Measurements from ENCODE around the gene SPRN.
"Not testable (repeated sequence)": the region's sequence is repeated elsewhere in the genome, so short reads cannot be mapped to it uniquely, and the experiment has no call there.

Gene SPRN

GRCh38 chr10:133377818-133378250 lies 46.6 kb downstream of the SPRN start:
- H3K27me3 ChIP-seq (ENCODE audit: insufficient read depth, poor library complexity, severe bottlenecking), result peaks cover 4% of the 10 kb centered on the region
- no peak overlapping the region for H3K27ac ChIP-seq (replicated peaks)
- TF ChIP-seq SPI1 (IDR thresholded peaks at IDR 0.05; ENCODE audit: borderline replicate concordance, low read depth) (no peak), REST (IDR thresholded peaks at IDR 0.05; ENCODE audit: insufficient replicate concordance, low read depth) (no peak), CTCF (IDR thresholded peaks at IDR 0.05; ENCODE audit: insufficient read depth, low read length) (no peak), POLR2AphosphoS5 (IDR thresholded peaks at IDR 0.05; ENCODE audit: low read depth) (no peak), GABPA (IDR thresholded peaks at IDR 0.05; ENCODE audit: low read depth) (no peak)
- DNase-seq (ENCODE audit: low read depth in 1 of 2, low spot score in 1 of 2), result no peak
- H3K4me3 ChIP-seq (replicated peaks; ENCODE audit: insufficient read depth, low read length), result peak overlapping the region; percentile 72

GRCh38 chr10:133377025-133377817 lies 47.2 kb downstream of the SPRN start:
- no peak for DNase-seq (ENCODE audit: low read depth in 1 of 2, low spot score in 1 of 2)
- peaks cover 4% of the 10 kb centered on the region for H3K27me3 ChIP-seq (ENCODE audit: insufficient read depth, poor library complexity, severe bottlenecking)
- no peak overlapping the region for H3K4me3 ChIP-seq (replicated peaks; ENCODE audit: insufficient read depth, low read length)
- TF ChIP-seq REST (IDR thresholded peaks at IDR 0.05; ENCODE audit: insufficient replicate concordance, low read depth) (no peak), CTCF (IDR thresholded peaks at IDR 0.05; ENCODE audit: insufficient read depth, low read length) (no peak), GABPA (IDR thresholded peaks at IDR 0.05; ENCODE audit: low read depth) (no peak), POLR2AphosphoS5 (IDR thresholded peaks at IDR 0.05; ENCODE audit: low read depth) (no peak), SPI1 (IDR thresholded peaks at IDR 0.05; ENCODE audit: borderline replicate concordance, low read depth) (no peak)
- H3K27ac ChIP-seq (replicated peaks), result no peak overlapping the region

GRCh38 chr10:133376183-133376582 lies 48.2 kb downstream of the SPRN start:
- not testable (repeated sequence) for H3K4me3 ChIP-seq (replicated peaks; ENCODE audit: insufficient read depth, low read length); DNase-seq (ENCODE audit: low read depth in 1 of 2, low spot score in 1 of 2); H3K27ac ChIP-seq (replicated peaks); H3K27me3 ChIP-seq (ENCODE audit: insufficient read depth, poor library complexity, severe bottlenecking)

- no peak for DNase-seq (ENCODE audit: low read depth in 1 of 2, low spot score in 1 of 2)
- H3K27me3 ChIP-seq (ENCODE audit: insufficient read depth, poor library complexity, severe bottlenecking), result peaks cover 4% of the 10 kb centered on the region
- TF ChIP-seq SPI1 (IDR thresholded peaks at IDR 0.05; ENCODE audit: borderline replicate concordance, low read depth), result no peak
- no peak for TF ChIP-seq GABPA (IDR thresholded peaks at IDR 0.05; ENCODE audit: low read depth)
- TF ChIP-seq REST (IDR thresholded peaks at IDR 0.05; ENCODE audit: insufficient replicate concordance, low read depth), result no peak
Observed at GRCh38 chr10:133375357-133376115, 48.9 kb downstream of the SPRN start.

More at GRCh38 chr10:133375357-133376115, 48.9 kb downstream of the SPRN start:
- Histone ChIP-seq H3K27ac (replicated peaks) (no peak overlapping the region), H3K4me3 (replicated peaks; ENCODE audit: insufficient read depth, low read length) (no peak overlapping the region)
